Measurements from ENCODE around the gene SLCO1B3.

- TF ChIP-seq ATF3 (IDR thresholded peaks at IDR 0.05; ENCODE audit: borderline replicate concordance, extremely low read depth, low read depth, low read length) (no peak), POLR2AphosphoS5 (IDR thresholded peaks at IDR 0.05; ENCODE audit: low read length) (no peak), CTCF (IDR thresholded peaks at IDR 0.05 in 2 of 3, conservative IDR thresholded peaks at IDR 0.05 in 1 of 3; ENCODE audit: control insufficient read depth in 2 of 3, extremely low read depth in 1 of 3, insufficient read depth in 1 of 3, low read depth in 3 of 3, low read length in 3 of 3) (no peak), EP300 (IDR thresholded peaks at IDR 0.05; ENCODE audit: borderline replicate concordance in 1 of 2, control insufficient read depth in 1 of 2, low read depth in 2 of 2, low read length in 2 of 2) (no peak), CHD1 (IDR thresholded peaks at IDR 0.05; ENCODE audit: low read depth, low read length) (no peak), GABPA (IDR thresholded peaks at IDR 0.05; ENCODE audit: low read depth) (no peak)
Observed at GRCh38 chr12:20800160-20800559, 10.3 kb upstream of the SLCO1B3 start.

Data from GM12878 (cell line).